HFF-Myc (cell line): ENCODE results near the gene TIMP2.
"Not testable (repeated sequence)": the region's sequence is repeated elsewhere in the genome, so short reads cannot be mapped to it uniquely, and the experiment has no call there.

Source experiments
- DNase-seq: peaks from one replicate; pipeline ENCODE4 v3.0.0-alpha.2; 2011; ENCODE audit warnings: low read depth; ENCODE audit errors: extremely low read depth
- H3K4me3 ChIP-seq: replicated peaks from 2 replicates; pipeline ENCODE4 v1.5.1; 2011; ENCODE audit warnings: low read depth, mild to moderate bottlenecking, control low read depth, low read length
- CTCF ChIP-seq: IDR thresholded peaks from 2 replicates; pipeline ENCODE4 v1.5.1; 2012; ENCODE audit warnings: mild to moderate bottlenecking, low read depth, low read length, control low read depth; ENCODE audit errors: missing control alignments

TIMP2 gene

GRCh38 chr17:78946631-78947030 lies 21.4 kb upstream of the TIMP2 start:
- TF ChIP-seq CTCF, result no peak
- H3K4me3 ChIP-seq, result no peak overlapping the region

GRCh38 chr17:78946131-78946530 lies 20.9 kb upstream of the TIMP2 start:
- TF ChIP-seq CTCF, result no peak
- DNase-seq, result no peak
- no peak overlapping the region for H3K4me3 ChIP-seq

More at GRCh38 chr17:78946631-78947030, 21.4 kb upstream of the TIMP2 start:
- DNase-seq, result no peak

GRCh38 chr17:78945455-78945854 lies 20.3 kb upstream of the TIMP2 start:
- H3K4me3 ChIP-seq, DNase-seq: not testable (repeated sequence)

- DNase-seq, result no peak
- TF ChIP-seq CTCF, result no peak
- no peak overlapping the region for H3K4me3 ChIP-seq
Observed at GRCh38 chr17:78944956-78945355, 19.8 kb upstream of the TIMP2 start.

GRCh38 chr17:78944026-78944425 lies 18.8 kb upstream of the TIMP2 start:
- no peak for TF ChIP-seq CTCF
- no peak for DNase-seq
- no peak overlapping the region for H3K4me3 ChIP-seq

GRCh38 chr17:78940708-78941107 lies 15.5 kb upstream of the TIMP2 start:
- no peak for DNase-seq
- TF ChIP-seq CTCF, result no peak

GRCh38 chr17:78940258-78940657 lies 15.1 kb upstream of the TIMP2 start:
- TF ChIP-seq CTCF, result no peak
- H3K4me3 ChIP-seq, result no peak overlapping the region
- no peak for DNase-seq

More at GRCh38 chr17:78940708-78941107, 15.5 kb upstream of the TIMP2 start:
- no peak overlapping the region for H3K4me3 ChIP-seq
